Vagina (tissue), 2 donors: ENCODE results near the gene CARS2. TPM values are rescaled to one million over a fixed set of nuclear protein-coding genes. Genes with fewer than 3 reads are reported as not detected.

Experiments
- DNase-seq, 2 donors: peaks; one replicate each; pipeline ENCODE4 v3.0.0-alpha.2; 2017; ENCODE audit errors: extremely low spot score in 2 of 2
- H3K27ac ChIP-seq: fragments of 200-600 bp; sonication (generic); one replicate; pipeline ENCODE4 v1.5.1; 2019
- H3K27me3 ChIP-seq: fragments of 200-600 bp; sonication (generic); one replicate; pipeline ENCODE4 v1.5.1; 2019
- H3K36me3 ChIP-seq, 2 donors: fragments of 200-600 bp; sonication (generic); one replicate each; pipeline ENCODE4 v1.5.1; 2017 to 2019
- H3K4me1 ChIP-seq: fragments of 200-600 bp; sonication (generic); one replicate; pipeline ENCODE4 v1.5.1; 2019
- H3K4me3 ChIP-seq, 2 donors: fragments of 200-600 bp; sonication (generic); 1 replicate in 1 of 2; 2 replicates in 1 of 2; pipeline ENCODE4 v1.5.1; 2016 to 2019
- H3K9me3 ChIP-seq: fragments of 200-600 bp; sonication (generic); one replicate; pipeline ENCODE4 v1.5.1; 2019
- POLR2A ChIP-seq, 2 donors: fragments of 450-650 bp; IDR thresholded peaks; one replicate each; pipeline ENCODE4 v1.6.1; 2017; ENCODE audit warnings: antibody characterized with exemption in 2 of 2, mild to moderate bottlenecking in 2 of 2, moderate library complexity in 2 of 2
- POLR2AphosphoS5 ChIP-seq, 2 donors: sonication (generic); formaldehyde crosslinking; IDR thresholded peaks; one replicate each; pipeline ENCODE4 v1.9.0; 2017; ENCODE audit warnings: antibody characterized with exemption in 2 of 2, mild to moderate bottlenecking in 2 of 2, low read depth in 1 of 2; ENCODE audit not compliant: insufficient read depth in 1 of 2
- intact Hi-C: fragments of 100-400 bp; cut with DNase I; formaldehyde crosslinking; loops from one replicate; pipeline ENCODE4 v1.15.1; 2023
- total RNA-seq: library from RNA; depleted of rRNA; stranded (reverse); fragments of >200 nt; gene quantifications from one replicate; pipeline ENCODE4 v1.2.3, GENCODE V29; 2016
- TF ChIP-seq, protein P1 (sequence below), 3 experiments: fragments of 450-650 bp in 2 of 3; fragments of 200-600 bp in 1 of 3; sonication (generic) in 1 of 3; IDR thresholded peaks; one replicate each; pipeline ENCODE4 v1.5.1; 2017 to 2019; ENCODE audit warnings: antibody characterized with exemption in 3 of 3, mild to moderate bottlenecking in 2 of 3, moderate library complexity in 2 of 3

The CARS2 gene
- total RNA-seq, 1 donor from 2014 or later, result 65.1 TPM

DNA sequence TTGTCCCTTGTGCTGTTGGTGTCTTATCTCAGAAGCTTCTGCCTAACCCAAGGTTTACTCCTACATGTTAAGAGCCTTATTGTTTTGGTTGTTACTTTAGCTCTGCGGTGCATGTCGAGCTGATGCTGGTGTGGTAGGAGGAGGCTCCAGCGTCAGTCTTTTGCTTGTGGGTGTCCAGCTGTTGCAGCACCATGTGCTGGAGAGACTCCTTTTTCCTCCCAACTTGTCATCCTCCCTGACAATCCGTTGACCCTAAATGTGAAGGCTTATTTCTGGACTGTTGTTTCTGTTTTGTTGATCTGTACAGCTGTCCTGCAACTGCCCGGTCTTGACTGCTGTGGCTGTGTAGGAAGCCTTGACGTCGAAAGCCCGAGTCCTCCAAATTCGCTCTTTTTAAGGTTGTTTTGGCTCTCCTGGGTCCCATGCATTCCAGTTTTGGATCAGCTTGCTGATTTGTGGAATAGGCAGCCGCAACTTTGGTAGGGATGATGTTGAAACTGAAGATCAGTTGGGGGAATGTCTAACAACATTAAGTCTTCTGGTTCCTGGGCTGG lies 75.3 kb downstream of the CARS2 start:
- H3K36me3 ChIP-seq, result peaks cover 0 to 37% of the 10 kb centered on the region in 2 donors
- intact Hi-C loops, result no loop called here
- DNase-seq, result no peak

GRCh38 chr13:110629735-110630134 lies 76.2 kb downstream of the CARS2 start:
- TF ChIP-seq POLR2A (IDR thresholded peaks at IDR 0.05), result no peak
- no peak for TF ChIP-seq POLR2AphosphoS5 (IDR thresholded peaks at IDR 0.05; ENCODE audit: insufficient read depth in 1 of 2, low read depth in 1 of 2)
- TF ChIP-seq, protein P1, sequence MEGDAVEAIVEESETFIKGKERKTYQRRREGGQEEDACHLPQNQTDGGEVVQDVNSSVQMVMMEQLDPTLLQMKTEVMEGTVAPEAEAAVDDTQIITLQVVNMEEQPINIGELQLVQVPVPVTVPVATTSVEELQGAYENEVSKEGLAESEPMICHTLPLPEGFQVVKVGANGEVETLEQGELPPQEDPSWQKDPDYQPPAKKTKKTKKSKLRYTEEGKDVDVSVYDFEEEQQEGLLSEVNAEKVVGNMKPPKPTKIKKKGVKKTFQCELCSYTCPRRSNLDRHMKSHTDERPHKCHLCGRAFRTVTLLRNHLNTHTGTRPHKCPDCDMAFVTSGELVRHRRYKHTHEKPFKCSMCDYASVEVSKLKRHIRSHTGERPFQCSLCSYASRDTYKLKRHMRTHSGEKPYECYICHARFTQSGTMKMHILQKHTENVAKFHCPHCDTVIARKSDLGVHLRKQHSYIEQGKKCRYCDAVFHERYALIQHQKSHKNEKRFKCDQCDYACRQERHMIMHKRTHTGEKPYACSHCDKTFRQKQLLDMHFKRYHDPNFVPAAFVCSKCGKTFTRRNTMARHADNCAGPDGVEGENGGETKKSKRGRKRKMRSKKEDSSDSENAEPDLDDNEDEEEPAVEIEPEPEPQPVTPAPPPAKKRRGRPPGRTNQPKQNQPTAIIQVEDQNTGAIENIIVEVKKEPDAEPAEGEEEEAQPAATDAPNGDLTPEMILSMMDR (IDR thresholded peaks at IDR 0.05), result no peak
- no peaks in the 10 kb centered on the region for H3K9me3 ChIP-seq
- H3K27me3 ChIP-seq, result no peaks in the 10 kb centered on the region
- intact Hi-C loops, result loop anchor here (5.0 kb wide), 1 partner anchor 543 kb away; no protein-coding TSS in a partner anchor
- no peak overlapping the region for H3K4me3 ChIP-seq
- H3K27ac ChIP-seq, result no peak overlapping the region
- H3K4me1 ChIP-seq, result peaks cover 44% of the 10 kb centered on the region
- H3K36me3 ChIP-seq, result peaks cover 0 to 34% of the 10 kb centered on the region in 2 donors
- DNase-seq, result no peak

More for the DNA sequence above, 75.3 kb downstream of the CARS2 start:
- no peak overlapping the region for H3K4me3 ChIP-seq
- H3K27me3 ChIP-seq, result no peaks in the 10 kb centered on the region
- TF ChIP-seq POLR2A (IDR thresholded peaks at IDR 0.05) (no peak), POLR2AphosphoS5 (IDR thresholded peaks at IDR 0.05; ENCODE audit: insufficient read depth in 1 of 2, low read depth in 1 of 2) (no peak)
- TF ChIP-seq, protein P1 (IDR thresholded peaks at IDR 0.05), result no peak
- no peak overlapping the region for H3K27ac ChIP-seq
- H3K4me1 ChIP-seq, result peaks cover 40% of the 10 kb centered on the region
- no peaks in the 10 kb centered on the region for H3K9me3 ChIP-seq

GRCh38 chr13:110628952-110629701 lies 76.8 kb downstream of the CARS2 start:
- intact Hi-C loops, result loop anchor here (5.0 kb wide), 1 partner anchor 543 kb away; no protein-coding TSS in a partner anchor
- Histone ChIP-seq H3K27me3 (no peaks in the 10 kb centered on the region), H3K4me3 (no peak overlapping the region), H3K36me3 (peaks cover 0 to 34% of the 10 kb centered on the region in 2 donors), H3K4me1 (peaks cover 44% of the 10 kb centered on the region), H3K27ac (no peak overlapping the region), H3K9me3 (no peaks in the 10 kb centered on the region)
- no peak for DNase-seq
- TF ChIP-seq POLR2AphosphoS5 (IDR thresholded peaks at IDR 0.05; ENCODE audit: insufficient read depth in 1 of 2, low read depth in 1 of 2) (no peak), POLR2A (IDR thresholded peaks at IDR 0.05) (no peak)
- TF ChIP-seq, protein P1 (IDR thresholded peaks at IDR 0.05), result no peak

DNA sequence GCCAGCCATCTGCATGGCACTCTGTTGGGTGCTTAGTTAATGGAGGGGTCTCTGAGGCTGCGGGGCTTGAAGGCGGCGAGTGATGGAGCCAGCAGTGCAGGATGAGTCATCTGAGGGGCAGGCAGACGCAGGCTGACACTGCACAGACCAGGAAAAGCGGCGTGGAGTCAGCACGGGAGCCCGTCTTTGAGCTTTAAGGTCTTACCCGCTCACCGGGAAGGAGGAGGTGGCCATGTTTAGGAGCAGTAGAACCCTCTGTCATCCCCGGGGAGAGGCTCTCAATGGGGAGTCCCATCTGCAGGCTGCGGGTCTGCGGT lies 77.5 kb downstream of the CARS2 start:
- no peaks in the 10 kb centered on the region for H3K9me3 ChIP-seq
- no peak overlapping the region for H3K4me3 ChIP-seq
- TF ChIP-seq POLR2AphosphoS5 (IDR thresholded peaks at IDR 0.05; ENCODE audit: insufficient read depth in 1 of 2, low read depth in 1 of 2) (no peak), POLR2A (IDR thresholded peaks at IDR 0.05) (no peak)
- no peak for DNase-seq
- H3K27ac ChIP-seq, result no peak overlapping the region
- peaks cover 44% of the 10 kb centered on the region for H3K4me1 ChIP-seq
- intact Hi-C loops, result loop anchor here (5.0 kb wide), 1 partner anchor 544 kb away; no protein-coding TSS in a partner anchor
- H3K27me3 ChIP-seq, result no peaks in the 10 kb centered on the region
- peaks cover 0 to 37% of the 10 kb centered on the region in 2 donors for H3K36me3 ChIP-seq

DNA sequence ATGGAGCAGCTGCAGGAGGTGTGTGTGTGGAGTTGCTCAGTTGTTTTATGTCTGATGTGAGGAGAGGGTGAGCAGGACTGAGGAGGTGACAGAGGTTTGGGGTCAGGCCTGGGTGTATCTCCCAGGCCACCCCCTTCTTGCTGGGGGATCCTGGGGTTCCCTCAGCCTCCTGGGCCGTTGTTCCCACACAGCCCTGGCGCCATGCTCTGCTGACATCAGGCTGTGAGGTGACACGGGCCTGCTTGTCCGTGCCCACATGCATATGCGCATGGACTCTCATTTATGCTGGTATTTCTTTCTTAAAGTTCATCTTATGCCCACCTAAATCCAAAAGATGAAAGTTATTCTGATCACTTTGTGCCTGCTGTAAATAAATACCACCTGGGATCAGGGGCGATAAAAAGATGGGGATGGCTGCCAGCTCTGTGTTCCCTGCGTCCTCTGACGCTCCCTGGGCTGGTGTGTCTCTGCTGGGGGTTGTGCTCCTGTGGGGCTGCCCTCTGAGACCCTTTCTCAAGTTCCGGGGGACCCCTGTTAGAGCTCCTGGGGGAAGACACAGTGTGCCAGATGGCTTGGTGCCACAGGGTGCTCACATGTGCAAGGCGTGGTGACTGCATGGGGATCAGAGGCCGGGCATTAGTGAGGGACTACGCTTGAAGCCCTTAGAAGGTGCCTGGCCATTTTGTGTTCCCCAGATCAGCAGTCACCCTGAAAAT lies 78.0 kb downstream of the CARS2 start:
- intact Hi-C loops, result loop anchor here (5.0 kb wide), 1 partner anchor 544 kb away; no protein-coding TSS in a partner anchor
- Histone ChIP-seq H3K36me3 (peaks cover 0 to 42% of the 10 kb centered on the region in 2 donors), H3K27ac (no peak overlapping the region)

More for the DNA sequence above, 78.0 kb downstream of the CARS2 start:
- H3K4me1 ChIP-seq, result peaks cover 44% of the 10 kb centered on the region
- H3K27me3 ChIP-seq, result no peaks in the 10 kb centered on the region
- no peak overlapping the region for H3K4me3 ChIP-seq
- TF ChIP-seq, protein P1 (IDR thresholded peaks at IDR 0.05), result no peak
- TF ChIP-seq POLR2AphosphoS5 (IDR thresholded peaks at IDR 0.05; ENCODE audit: insufficient read depth in 1 of 2, low read depth in 1 of 2) (no peak), POLR2A (IDR thresholded peaks at IDR 0.05) (no peak)
- no peaks in the 10 kb centered on the region for H3K9me3 ChIP-seq
- DNase-seq, result no peak
